Effector memory CD4-positive, alpha-beta T cell (primary cell): ENCODE results near the gene DNAH17.

Source experiments
- DNase-seq, 3 donors: peaks; one replicate each; pipeline ENCODE4 v3.0.0-alpha.2; 2020
- H3K27ac ChIP-seq: 2 replicates; pipeline ENCODE4 v1.7.0; 2013; ENCODE audit warnings: mild to moderate bottlenecking, low read length, moderate library complexity; ENCODE audit not compliant: insufficient read depth, poor library complexity, severe bottlenecking
- H3K27me3 ChIP-seq: replicated peaks from 2 replicates; pipeline ENCODE4 v1.7.0; 2013; ENCODE audit warnings: mild to moderate bottlenecking, low read length; ENCODE audit not compliant: insufficient read depth, control insufficient read depth, poor library complexity, severe bottlenecking
- H3K36me3 ChIP-seq: 2 replicates; pipeline ENCODE4 v1.7.0; 2013; ENCODE audit warnings: mild to moderate bottlenecking, low read length, moderate library complexity; ENCODE audit not compliant: control insufficient read depth, insufficient read depth
- H3K4me1 ChIP-seq: 2 replicates; pipeline ENCODE4 v1.7.0; 2013; ENCODE audit warnings: low read length, mild to moderate bottlenecking; ENCODE audit not compliant: control insufficient read depth, insufficient read depth, poor library complexity, severe bottlenecking
- H3K4me3 ChIP-seq: 2 replicates; pipeline ENCODE4 v1.7.0; 2013; ENCODE audit warnings: low read length, low read depth, mild to moderate bottlenecking; ENCODE audit not compliant: insufficient read depth, poor library complexity, severe bottlenecking
- H3K9me3 ChIP-seq: 2 replicates; pipeline ENCODE4 v1.7.0; 2013; ENCODE audit warnings: mild to moderate bottlenecking, low read length, moderate library complexity; ENCODE audit not compliant: control insufficient read depth

DNAH17 gene

DNA sequence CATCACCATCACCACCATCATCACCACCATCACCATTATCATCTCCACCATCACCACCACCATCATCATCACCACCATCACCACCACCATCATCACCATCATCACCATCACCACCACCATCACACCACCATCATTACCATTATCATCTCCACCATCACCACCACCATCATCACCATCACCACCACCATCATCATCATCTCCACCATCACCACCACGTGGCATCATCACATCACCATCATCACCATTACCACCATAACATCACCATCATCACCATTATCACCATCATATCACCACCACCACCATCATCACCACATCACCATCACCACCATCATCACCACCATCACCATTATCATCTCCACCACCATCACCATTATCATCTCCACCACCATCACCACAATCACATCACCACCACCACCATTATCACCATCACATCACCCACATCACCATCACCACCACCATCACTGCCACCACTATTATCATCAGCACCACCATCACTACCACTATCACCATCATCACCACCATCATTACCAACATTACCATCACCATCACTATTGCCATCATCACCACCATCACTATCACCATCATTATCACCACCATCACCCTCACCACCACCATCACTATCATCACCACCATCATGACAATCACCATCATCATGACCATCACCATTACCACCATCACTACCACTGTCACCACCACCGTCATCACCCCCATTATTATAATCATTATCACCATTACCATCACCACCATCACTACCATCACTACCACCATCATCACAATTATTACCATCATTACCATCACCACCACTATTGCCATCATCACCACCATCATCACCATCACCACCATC, 99.1 kb downstream of the DNAH17 start:
- H3K27me3 ChIP-seq, result no peaks in the 10 kb centered on the region
- H3K4me1 ChIP-seq, result no peaks in the 10 kb centered on the region
- DNase-seq, result no peak
- H3K9me3 ChIP-seq, result no peaks in the 10 kb centered on the region
- H3K4me3 ChIP-seq, result no peak overlapping the region
- H3K36me3 ChIP-seq, result no peaks in the 10 kb centered on the region
- no peak overlapping the region for H3K27ac ChIP-seq

DNA sequence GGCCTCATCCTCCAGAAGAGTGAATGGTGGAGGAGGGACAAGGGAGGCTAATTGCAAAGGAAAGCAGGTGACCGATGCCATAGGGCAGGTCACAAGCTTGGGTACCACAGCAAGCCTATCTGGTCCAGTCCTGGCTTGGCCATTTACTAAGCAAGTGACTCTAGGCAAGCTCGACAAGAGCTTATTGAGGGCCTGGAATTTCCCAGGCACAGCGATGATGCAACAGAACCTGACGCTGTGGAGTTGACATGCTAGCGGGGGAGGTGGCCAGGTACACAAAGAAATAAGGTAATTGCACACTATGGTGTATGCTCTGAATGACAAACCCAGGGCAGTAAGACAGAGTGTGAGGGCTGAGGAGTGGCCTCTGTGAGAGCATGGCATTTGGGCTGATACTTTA, 100.2 kb downstream of the DNAH17 start:
- no peaks in the 10 kb centered on the region for H3K9me3 ChIP-seq
- H3K27ac ChIP-seq, result no peak overlapping the region
- H3K27me3 ChIP-seq, result no peaks in the 10 kb centered on the region
- DNase-seq, result no peak
- H3K36me3 ChIP-seq, result no peaks in the 10 kb centered on the region
- H3K4me3 ChIP-seq, result no peak overlapping the region
- no peaks in the 10 kb centered on the region for H3K4me1 ChIP-seq

DNA sequence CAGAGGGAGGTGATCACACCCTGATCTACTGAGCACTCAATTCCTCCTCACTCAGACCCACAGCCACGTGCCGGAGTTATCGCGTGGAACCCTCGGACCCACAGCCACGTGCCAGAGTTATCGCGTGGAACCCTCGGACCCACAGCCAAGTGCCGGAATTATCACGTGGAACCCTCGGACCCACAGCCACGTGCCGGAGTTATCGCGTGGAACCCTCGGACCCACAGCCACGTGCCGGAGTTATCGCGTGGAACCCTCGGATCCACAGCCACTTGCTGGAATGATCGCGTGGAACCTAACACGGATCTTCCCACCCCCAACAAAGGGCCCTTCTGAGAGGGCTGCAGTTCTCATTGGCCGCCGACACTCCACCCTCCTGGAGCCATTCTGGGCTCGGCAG, 101.0 kb downstream of the DNAH17 start:
- Histone ChIP-seq H3K36me3 (no peaks in the 10 kb centered on the region), H3K27me3 (no peaks in the 10 kb centered on the region), H3K27ac (no peak overlapping the region), H3K4me3 (no peak overlapping the region), H3K9me3 (no peaks in the 10 kb centered on the region), H3K4me1 (no peaks in the 10 kb centered on the region)
- no peak for DNase-seq

DNA sequence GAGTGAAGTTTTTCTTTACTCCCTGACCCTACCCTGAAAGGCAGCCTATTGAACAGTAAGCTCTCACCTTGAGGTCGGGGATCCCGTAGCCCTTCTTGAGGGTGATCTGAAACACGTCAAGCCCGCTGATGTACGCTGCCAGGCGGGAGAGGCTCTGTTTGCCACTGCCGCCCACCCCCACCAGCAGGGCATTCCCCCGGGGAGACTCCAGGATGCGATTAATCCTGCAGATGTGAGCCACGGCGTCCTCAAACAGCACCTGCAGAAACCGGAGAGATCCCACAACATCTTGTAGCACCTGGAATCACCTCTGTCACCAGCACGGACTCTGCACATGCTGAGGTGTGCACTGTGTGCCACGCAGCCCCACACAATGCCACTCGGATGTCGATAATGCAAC, 102.0 kb downstream of the DNAH17 start:
- Histone ChIP-seq H3K4me3 (no peak overlapping the region), H3K27me3 (no peaks in the 10 kb centered on the region), H3K9me3 (no peaks in the 10 kb centered on the region), H3K4me1 (no peaks in the 10 kb centered on the region), H3K27ac (no peak overlapping the region), H3K36me3 (no peaks in the 10 kb centered on the region)
- no peak for DNase-seq

DNA sequence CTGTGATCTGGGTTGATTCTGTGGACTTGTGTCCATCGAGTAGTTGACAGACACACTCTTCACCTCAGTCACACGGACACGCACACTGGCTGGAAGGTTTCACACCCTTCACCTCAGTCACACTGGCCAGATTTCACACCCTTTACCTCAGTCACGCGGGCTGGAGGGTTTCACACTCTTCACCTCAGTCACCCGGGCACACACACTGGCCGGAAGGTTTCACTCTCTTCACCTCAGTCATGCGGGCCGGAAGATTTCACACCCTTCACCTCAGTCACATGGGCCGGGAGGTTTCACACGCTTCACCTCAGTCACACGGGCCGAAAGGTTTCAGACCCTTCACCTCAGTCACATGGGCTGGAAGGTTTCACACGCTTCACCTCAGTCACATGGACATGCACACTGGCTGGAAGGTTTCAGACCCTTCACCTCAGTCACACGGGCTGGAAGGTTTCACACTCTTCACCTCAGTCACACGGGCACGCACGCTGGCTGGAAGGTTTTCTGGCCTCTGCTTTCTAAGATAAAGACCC, 102.5 kb downstream of the DNAH17 start:
- peak in 1 of 3 donors; percentile 28 for DNase-seq
- Histone ChIP-seq H3K9me3 (no peaks in the 10 kb centered on the region), H3K4me1 (no peaks in the 10 kb centered on the region), H3K36me3 (no peaks in the 10 kb centered on the region), H3K27ac (no peak overlapping the region), H3K27me3 (no peaks in the 10 kb centered on the region), H3K4me3 (no peak overlapping the region)

DNA sequence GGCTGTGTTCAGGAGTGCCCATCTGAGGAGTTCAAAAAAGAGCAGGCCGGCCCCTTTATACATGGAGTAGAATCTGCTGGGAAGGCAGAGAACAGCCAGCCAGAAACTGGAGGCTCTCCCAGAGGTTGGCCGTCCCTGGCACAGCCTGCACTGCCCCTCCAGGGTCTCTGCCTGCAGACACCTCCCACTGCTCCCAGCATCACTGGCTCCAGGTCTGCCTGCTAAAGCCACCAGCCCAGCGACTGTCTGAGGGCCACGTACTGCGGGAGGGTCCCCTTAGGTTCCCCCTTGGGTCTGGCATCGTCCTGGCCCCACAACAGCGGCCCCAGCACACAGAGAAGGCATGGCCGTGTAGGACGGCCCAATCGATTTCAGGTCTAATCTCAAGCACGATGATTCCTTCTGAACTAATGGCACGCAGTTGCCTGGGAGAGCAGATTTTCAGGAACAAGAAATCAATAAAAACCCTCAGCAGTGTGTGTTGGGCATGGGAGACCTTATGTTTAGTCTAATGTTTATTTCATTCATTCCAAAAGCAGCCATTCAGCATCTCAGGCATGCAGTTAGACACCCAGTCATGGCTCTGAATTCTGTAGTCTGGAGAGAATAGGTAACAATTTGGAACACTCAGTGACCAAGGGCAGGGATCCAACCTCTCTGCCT, 103.1 kb downstream of the DNAH17 start:
- Histone ChIP-seq H3K27ac (no peak overlapping the region), H3K4me1 (no peaks in the 10 kb centered on the region), H3K9me3 (no peaks in the 10 kb centered on the region), H3K4me3 (no peak overlapping the region), H3K27me3 (no peaks in the 10 kb centered on the region), H3K36me3 (no peaks in the 10 kb centered on the region)
- no peak for DNase-seq

DNA sequence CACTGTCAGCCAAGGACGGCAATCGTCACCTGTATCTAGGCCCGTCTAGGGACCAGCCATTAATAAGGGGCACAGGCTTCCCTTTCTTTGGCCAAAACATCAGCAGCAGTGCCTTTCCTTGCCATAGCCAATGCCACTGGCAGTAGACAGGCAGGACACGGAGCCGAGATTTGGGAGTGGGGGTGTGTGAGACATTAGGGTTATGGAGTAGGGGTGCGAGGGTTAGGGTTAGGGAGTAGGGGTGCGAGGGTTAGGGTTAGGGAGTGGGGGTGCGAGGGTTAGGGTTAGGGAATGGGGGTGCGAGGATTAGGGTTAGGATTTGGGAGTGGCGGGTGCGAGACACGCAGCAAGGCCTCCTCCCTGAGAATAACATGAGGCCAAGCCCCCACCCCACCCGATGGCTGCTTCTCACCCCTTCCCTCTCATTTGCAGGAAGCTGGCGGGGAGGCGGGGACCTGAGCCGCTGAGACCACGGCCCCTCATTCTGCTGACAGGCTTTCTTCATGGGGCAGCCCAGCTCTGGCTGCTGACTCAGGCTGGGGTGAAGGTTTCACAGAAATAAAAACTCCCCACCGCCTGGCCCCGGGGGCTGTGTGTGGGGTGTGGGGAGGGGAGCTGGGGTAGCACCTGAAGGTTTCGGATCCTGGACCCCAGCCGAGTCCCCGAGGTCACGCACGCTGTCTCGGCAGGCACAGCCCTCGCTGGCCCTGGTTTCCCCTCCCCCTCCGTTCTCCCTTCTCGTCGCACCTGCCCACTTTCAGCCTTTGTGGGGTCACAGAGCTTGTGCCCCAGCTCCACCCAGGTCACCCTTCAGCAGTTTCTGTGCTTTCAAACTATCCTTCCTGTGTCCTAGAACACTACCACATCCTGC, 104.9 kb downstream of the DNAH17 start:
- Histone ChIP-seq H3K36me3 (no peaks in the 10 kb centered on the region), H3K27ac (no peak overlapping the region), H3K4me3 (no peak overlapping the region), H3K9me3 (no peaks in the 10 kb centered on the region), H3K4me1 (no peaks in the 10 kb centered on the region), H3K27me3 (no peaks in the 10 kb centered on the region)
- no peak for DNase-seq

DNA sequence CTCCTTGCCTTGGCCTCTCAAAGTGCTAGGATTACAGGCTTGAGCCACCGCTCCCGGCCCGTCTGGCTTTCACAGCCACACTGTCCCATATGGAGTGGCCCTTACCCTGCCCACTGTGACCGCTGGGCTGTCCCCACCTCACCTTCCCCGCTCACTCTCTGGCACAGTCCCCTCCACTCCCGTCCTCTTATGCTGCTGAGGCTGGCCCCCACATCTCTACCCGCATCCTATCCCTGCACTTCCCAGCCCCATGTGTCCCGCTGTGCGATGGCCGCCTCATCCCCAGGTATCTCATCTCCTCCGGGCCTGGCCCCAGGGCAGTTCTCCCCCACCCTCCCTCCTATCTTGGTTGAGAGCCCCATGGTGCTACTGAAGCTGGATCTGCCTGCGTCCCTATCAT, 105.6 kb downstream of the DNAH17 start:
- no peak for DNase-seq
- Histone ChIP-seq H3K9me3 (no peaks in the 10 kb centered on the region), H3K4me1 (no peaks in the 10 kb centered on the region), H3K4me3 (no peak overlapping the region), H3K36me3 (no peaks in the 10 kb centered on the region), H3K27me3 (no peaks in the 10 kb centered on the region), H3K27ac (no peak overlapping the region)

DNA sequence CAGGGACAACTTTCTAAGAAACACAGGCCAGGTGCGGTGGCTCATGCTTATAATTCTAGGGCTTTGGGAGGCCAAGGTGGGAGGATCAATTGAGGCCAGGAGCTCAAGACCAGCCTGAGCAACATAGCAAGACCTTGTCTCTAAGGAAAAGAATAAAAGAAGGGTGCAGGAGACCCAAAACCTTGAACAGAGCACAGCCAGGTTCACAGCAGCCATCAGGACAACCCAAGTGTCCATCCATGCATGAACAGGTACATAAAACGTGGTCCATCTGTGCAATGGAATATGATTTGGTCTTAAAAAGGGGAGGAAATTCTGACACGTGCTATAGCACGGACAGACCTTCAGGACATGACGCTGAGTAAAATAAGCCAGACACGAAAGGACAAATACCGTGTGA, 107.8 kb downstream of the DNAH17 start:
- Histone ChIP-seq H3K27me3 (no peaks in the 10 kb centered on the region), H3K27ac (no peak overlapping the region), H3K36me3 (no peaks in the 10 kb centered on the region), H3K9me3 (no peaks in the 10 kb centered on the region), H3K4me1 (no peaks in the 10 kb centered on the region), H3K4me3 (no peak overlapping the region)
- no peak for DNase-seq
